ENCODE measurements around the gene PLD3.
"Not testable (repeated sequence)": the region's sequence is repeated elsewhere in the genome, so short reads cannot be mapped to it uniquely, and the experiment has no call there.

Gene PLD3

DNA sequence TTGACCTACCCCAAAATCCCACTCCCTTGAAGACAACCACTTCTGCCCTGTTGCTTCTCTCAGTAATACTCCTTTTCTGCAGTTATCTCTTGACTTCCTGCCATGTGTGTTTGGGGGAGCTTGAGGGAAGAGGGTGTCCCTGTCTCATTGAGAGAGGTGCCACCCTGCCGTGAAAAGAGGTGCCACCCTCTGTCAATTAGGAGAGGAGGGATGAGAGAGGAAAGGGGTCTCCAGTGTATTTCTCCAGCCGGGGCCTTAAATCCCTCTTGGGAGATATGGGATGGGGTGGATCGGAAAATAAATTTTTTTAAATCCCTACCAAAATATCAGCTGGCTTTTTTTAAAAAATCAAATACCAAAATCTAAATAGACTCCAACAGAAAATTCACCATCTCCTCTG is 16.5 kb downstream of the PLD3 start:
- no peak for DNase-seq (ENCODE audit: low read depth in 3 of 3)

DNA sequence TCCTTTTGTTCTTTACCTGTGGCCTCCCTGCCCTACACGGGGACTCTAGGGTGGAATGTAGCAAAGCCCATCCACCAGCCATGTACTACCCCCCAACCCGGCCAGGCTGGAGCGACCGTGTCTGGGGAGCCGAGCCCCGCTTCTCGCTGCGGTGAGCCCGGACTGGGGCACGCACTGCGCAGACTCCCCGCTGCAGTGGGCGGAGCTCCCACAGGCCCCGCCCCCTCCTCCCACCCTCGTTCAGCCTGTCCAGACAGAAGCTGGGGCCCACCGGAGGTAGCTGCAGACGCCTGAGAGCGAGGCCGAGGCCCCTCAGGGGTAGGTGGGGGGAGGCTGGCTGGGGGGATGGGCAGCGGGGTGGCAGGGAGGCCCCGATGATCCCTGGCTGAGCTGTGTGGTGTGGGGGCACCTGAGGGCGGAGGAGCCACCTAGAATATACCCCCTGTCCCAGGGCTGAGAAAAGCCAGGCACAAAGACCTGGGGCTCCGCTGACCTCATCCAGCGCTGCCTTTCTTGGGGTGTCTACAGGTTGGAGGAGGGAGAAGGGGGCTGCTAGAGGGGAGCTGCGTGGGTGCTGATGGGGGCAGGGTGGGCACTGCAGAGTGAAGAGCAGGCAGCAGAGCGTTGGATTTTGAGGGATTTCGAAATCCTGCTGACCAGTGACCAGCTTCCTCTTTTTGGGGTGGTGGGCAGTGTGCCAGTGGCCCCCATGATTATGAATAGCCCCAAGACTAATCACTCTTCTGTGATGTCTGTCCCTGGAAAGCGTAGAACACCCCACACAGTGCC is 17.3 kb downstream of the PLD3 start:
- DNase-seq (ENCODE audit: low read depth in 3 of 3) = peak in 2 of 3 experiments; percentile 9 to 20

DNA sequence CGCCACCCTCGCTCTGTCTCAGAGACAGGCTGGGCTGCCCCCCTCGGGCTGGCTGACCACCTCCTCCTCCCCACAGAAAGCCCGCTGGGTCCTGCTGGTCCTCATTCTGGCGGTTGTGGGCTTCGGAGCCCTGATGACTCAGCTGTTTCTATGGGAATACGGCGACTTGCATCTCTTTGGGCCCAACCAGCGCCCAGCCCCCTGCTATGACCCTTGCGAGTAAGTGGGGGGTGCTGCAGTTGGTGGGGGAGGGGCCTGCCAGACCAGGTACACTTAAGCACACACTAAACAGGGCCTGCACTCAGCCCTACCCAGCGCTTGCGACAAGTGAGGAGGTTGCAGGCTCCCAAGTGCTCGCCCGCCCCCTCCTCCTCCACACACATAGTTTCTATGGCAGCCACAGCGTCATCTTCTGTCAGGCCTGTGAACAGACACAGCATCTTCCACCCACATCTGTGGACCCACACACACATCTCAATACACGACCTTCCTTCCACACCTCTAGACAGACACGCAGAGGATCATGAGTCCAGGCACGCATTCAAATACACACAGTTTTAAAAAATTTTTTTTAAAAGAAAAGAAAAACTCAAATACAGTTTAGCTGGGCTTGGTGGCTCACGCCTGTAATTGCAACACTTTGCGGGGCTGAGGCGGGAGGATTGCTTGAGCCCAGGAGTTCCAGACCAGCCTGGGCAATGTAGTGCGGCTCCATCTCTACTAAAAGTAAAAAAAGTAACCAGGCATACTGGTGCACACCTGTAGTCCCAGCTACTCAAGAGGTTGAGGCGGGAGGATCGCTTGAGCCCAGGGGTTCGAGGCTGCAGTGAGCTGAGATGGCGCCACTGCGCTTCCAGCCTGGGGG is 18.4 kb downstream of the PLD3 start:
- no peak for DNase-seq (ENCODE audit: low read depth in 3 of 3)

DNA sequence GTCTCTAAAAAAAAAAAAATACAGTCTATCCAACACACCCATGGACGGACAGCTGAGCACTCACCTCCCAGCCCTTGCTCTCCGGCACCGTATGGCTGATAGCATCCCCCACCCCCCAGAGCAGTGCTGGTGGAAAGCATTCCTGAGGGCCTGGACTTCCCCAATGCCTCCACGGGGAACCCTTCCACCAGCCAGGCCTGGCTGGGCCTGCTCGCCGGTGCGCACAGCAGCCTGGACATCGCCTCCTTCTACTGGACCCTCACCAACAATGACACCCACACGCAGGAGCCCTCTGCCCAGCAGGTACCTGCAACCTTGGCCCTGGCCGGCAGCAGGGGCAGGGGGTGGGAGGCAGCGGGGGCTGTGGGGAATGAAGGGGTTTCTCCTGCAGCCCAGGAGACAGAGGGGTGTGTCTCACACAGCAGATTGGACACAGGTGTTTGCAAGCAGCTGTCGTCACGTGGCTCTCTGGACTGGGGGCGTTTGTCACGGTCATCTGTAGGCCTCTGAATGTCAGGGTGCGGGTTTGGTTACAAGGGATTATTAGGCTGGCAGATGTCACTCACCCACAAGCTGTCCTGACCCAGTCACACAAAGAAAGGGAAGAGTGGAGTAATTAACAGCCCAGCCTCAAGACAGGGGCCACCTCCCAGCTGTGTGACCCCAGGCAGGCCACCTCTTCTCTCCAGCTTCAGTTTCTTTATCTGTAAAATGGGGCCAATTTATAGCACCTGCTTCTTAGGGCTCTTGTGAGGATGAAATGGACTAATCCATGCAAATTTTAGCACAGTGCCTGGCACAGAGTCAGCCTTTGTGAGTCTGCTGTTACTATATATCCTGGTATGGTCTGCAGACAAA is 19.3 kb downstream of the PLD3 start:
- no peak for DNase-seq (ENCODE audit: low read depth in 3 of 3)

DNA sequence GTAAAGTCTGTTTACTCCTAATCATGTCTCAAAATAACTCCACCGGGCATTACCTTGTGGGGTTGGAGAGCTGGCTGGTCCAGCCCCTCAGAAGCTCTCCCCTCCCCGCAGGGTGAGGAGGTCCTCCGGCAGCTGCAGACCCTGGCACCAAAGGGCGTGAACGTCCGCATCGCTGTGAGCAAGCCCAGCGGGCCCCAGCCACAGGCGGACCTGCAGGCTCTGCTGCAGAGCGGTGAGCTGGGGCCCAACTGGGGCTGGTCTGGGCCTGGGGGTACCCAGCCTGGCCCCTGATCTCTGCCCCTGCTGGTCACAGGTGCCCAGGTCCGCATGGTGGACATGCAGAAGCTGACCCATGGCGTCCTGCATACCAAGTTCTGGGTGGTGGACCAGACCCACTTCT is 21.3 kb downstream of the PLD3 start:
- no peak for DNase-seq (ENCODE audit: low read depth in 3 of 3)

DNA sequence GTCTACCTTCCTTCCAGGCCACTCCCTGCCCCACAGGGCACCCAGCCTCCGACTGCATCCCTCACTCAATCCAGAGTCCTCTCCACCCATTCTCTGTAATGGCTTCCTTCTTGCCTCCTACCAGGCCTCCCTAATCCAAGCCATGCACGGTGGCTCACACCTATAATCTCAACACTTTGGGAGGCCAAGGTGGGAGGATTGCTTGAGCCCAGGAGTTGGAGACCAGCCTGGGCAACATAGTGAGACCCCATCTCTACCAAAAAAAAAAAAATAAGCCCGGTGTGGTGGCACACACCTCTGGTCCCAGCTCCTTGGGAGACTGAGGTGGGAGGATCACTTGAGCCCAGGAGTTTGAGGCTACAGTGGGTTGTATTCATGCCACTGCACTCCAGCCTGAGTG is 21.8 kb downstream of the PLD3 start:
- DNase-seq (ENCODE audit: low read depth in 3 of 3) = not testable (repeated sequence)

DNA sequence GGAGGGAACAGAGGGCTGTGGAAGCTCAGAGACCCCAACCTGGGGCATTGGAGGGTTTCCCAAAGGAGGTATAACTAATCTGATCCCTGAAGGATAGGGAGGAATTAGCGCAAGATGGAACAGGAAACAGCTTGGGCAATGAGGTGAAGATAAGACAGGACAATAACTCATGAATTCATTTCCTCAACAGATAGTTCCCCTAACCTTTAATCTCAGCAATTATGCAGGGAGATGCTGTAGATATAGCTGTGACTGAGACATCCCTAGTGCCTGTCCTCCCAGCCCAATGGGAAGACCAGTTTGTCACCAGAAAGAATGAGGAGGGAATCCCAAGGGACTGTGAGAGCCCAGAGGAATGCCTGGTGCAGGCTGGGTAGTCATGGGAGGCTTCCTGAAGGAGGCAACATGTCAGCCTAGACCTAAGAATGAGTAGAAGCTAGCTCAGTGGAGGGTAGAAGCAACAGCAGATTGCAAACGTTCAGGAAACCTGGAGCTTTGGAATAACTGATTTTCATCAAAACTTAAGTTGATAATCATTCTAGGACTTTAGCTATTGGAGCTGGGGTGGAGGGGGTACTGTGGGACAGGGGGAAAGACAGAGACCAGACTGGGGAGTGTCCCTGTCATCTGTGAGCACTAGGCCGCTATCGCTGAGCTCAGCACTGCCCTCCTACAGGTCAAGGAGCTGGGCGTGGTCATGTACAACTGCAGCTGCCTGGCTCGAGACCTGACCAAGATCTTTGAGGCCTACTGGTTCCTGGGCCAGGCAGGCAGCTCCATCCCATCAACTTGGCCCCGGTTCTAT is 22.7 kb downstream of the PLD3 start:
- DNase-seq (ENCODE audit: low read depth in 3 of 3) = no peak

DNA sequence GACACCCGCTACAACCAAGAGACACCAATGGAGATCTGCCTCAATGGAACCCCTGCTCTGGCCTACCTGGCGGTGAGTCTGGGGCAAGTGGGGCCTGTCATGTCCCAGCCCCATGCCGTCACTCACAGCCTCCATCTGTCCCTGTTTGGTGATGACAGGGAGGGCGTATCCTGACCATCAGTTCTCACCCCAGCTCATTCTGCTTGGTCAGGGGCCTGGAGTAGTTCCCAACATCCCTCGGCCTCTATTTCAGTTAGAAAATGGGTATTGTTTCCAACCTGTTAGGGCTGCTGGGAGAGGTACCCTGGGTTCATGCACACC is 23.3 kb downstream of the PLD3 start:
- no peak for DNase-seq (ENCODE audit: low read depth in 3 of 3)

DNA sequence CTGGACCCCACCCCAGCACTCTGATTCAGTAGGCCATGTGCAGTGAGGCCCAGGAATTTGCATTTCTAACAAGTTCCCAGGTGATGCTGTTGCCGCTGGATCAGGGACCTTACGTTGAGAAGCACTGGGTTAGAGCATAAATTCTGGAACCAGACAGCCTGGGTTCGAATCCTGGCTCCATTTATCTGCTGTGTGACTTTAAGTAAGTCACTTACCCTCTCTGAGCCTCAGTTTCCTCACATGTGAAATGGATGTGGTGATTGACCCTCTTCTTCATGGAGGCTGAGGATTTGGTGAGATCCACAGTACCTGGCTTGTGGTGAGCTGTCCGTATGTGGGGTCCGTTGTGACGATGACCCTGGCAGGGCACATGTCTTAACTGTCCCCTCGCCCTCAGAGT is 25.6 kb downstream of the PLD3 start:
- no peak for DNase-seq (ENCODE audit: low read depth in 3 of 3)

DNA sequence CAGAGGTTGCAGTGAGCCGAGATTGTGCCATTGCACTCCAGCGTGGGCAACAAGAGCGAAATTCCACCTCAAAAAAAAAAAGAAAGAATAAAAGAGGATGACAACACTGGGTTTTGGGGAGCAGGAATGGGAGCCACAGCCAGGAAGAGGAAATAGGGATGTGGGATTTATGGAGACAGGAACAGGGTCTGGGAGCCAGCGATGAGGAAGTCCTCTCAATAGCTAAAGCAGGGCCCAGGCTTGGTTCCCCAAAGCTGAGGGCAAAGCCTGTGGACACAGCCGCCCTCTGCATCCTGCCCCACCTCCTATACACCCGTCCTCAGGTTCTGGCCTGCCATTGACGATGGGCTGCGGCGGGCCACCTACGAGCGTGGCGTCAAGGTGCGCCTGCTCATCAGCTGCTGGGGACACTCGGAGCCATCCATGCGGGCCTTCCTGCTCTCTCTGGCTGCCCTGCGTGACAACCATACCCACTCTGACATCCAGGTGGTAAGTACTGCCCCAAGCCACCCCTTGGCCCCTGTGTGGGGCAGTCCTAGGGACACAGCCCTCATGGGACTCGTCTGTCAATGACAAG is 27.9 kb downstream of the PLD3 start:
- DNase-seq (ENCODE audit: low read depth in 3 of 3) = no peak

DNA sequence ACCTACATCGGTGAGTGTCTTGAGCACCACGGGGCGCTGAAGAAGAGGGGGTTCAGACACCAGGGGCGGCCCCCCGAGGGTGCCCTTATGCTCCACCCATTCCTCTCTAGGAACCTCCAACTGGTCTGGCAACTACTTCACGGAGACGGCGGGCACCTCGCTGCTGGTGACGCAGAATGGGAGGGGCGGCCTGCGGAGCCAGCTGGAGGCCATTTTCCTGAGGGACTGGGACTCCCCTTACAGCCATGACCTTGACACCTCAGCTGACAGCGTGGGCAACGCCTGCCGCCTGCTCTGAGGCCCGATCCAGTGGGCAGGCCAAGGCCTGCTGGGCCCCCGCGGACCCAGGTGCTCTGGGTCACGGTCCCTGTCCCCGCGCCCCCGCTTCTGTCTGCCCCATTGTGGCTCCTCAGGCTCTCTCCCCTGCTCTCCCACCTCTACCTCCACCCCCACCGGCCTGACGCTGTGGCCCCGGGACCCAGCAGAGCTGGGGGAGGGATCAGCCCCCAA is 29.4 kb downstream of the PLD3 start:
- DNase-seq (ENCODE audit: low read depth in 3 of 3) = no peak

DNA sequence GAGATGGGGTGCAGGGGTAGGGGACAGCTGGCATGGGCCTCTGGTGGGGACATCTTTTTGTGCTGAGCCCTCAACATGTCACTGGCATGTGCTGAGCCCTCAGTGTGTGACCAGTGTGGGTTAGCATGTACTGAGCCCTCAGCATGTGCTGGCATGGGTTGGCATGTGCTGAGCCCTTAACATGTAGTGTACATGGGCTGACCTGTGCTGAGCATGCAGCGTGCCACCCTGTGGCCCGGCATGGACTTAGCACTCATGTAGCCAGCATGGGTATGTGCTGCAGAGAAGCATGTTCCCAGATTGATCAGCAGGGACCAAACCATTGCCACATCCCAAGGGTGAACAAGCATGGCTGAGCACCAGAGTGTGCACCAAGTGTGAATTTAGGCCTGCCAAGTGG is 30.0 kb downstream of the PLD3 start:
- DNase-seq (ENCODE audit: low read depth in 3 of 3) = no peak

DNA sequence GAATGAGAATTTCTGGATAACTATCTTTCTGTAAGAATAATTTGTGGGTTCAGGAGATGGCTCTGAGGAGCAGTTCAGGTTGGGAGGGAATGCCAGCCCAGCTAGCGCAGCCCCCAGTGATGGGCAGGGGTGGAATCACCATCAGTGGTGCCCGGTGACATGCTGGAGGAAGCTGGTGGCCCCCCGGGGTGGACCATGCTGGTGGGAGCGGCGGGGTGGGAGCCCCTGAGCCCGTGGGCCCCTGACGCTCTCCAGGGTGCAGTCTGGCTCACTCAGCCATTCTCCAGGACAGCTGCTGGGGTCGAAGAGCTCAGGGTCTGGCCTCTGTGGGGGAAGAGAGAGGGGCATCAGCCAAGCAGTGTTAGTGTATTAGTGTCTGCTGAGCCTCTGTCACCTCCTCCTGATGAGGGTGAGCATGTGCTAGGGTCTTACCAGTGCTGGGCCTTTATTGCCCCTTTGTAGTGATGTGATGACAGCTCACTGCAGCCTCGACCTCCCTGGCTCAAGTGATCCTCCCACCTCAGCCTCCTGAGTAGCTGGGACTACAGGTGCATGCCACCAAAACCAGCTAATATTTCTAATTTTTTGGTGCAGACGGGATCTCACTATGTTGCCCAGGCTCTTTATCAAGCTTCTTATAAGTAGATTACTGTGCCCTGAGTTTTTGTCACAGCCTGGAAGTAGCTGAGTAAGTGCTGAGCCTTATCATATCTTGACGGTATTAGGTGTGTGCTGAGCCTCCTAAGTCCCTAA is 31.1 kb downstream of the PLD3 start:
- no peak for DNase-seq (ENCODE audit: low read depth in 3 of 3)

DNA sequence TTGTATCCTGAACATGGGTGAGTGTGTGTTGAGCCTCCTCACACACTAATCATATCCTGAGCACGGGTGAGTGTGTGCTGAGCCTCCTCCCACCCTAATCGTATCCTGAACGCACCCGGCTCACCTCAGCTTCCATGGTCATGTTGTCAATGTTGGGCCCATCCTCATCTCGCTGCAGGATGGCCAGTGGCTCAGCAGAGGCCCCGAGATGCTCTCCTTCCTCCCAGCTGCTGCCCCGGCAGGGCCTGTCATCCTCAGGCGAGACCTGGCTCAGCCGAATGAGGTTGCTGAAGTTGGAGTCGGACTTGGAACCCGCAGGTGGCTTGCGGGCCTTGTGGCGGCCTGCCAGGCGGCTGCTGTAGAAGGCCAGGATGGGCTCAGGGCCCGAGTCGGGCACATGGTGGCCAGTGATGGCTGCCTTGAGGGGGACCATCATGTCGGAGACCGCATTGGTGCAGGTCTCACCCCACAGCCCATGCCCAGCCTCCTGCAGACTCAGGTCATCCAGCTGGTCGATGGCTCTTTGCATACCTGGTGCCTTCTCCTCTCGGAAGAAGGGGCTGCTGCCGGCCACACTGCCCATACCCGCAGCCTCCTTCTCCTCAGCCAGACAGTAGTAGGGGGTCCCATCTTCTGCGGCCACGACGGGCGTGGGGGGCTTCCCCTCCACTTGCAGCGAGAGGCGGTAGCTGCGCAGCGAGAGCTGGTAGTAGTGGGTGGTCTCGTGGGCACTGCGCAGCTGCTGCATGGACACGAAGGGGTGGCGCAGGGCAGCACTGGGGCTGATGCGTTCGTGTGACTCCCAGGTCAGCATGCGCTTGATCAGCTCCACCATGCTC is 31.9 kb downstream of the PLD3 start:
- no peak for DNase-seq (ENCODE audit: low read depth in 3 of 3)

DNA sequence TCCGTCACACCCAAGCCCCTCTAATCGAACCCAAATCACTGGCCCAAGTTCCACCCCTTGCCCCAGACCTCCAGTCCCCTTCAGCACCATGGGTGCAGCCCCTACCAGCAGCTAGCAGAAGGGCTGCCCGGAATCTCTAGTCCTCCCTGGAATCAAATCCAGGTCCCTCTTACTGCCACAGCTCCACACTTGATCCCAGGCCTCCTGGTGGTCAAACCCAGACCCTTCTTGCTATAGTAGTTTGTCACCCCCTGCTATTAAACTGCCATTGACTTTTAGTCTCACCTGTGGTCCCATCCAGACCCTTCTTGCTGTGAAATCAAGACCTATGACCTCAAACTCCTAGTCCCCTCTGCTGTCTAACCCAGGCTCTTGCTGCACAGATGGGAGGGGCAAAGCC is 32.8 kb downstream of the PLD3 start:
- no peak for DNase-seq (ENCODE audit: low read depth in 3 of 3)

DNA sequence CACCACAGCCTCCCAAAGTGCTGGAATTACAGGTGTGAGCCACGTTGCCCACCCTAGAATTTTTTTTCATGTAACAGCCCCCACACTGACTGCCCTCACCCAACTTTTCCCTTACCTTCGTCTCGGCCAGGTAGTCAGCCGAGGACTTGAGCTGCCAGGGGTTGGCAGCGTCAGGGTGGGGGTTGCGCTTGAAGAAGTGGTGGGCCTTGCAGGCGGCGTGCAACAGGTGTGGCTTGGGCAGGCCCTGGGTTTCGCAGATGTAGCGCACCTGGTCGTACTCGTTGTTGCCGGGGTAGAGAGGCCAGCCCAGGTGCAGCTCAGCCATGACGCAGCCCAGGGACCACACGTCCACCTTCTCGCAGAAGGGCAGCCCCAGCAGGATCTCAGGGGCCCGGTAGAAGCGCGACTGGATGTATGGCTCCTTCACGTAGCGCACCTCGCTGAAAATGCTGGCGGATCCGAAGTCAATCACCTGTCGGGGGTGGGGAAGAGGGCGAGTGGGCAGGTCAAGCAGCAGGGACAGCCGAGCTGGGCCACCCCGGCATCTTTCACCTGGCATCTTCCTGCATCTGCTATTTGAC is 35.3 kb downstream of the PLD3 start:
- DNase-seq (ENCODE audit: low read depth in 3 of 3) = no peak

DNA sequence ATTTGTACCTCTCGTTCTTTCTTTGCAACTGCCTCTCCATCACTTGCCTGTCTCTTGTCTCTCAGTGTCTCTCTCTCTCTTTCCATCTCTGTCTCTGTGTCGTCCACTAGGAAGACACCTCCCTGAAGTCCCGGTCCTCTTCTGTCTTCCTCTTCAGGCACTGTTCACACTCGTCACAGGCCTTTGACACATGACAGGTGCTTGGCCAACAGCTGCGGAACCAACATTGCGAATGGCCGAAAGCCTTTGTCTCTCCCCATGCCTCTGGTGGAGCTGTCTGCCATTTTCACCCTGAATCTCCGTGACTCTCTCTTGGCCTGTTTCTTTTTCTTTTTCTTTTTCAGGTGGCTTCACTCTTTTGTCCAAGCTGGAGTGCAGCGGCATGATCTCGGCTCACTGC is 38.7 kb downstream of the PLD3 start:
- DNase-seq (ENCODE audit: low read depth in 3 of 3) = no peak

DNA sequence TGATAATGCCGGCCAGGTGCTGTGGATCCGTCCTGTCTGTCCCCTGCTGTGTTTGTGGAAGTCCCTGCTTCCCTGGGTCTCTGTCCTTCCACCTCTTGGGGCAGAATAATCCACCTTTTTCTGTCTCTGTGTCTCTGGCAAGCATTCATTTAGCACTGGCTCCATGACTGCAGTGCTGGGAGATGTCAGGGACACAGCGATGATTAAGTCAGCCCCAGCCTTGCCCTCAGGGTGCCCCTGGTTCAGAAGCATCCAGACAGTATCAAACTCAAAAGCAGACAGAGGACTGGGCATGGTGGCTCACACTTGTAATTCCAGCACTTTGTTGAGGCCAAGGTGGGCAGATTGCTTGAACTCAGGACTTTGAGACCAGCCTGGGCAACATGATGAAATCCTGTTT is 40.0 kb downstream of the PLD3 start:
- no peak for DNase-seq (ENCODE audit: low read depth in 3 of 3)
